T1000 (cell line): Measurements from ENCODE around the gene PRKD2.

Experiments
- DNase-seq: peaks from one replicate; lab custom pipeline; 2025; ENCODE audit warnings: mixed read lengths; lab: John Stamatoyannopoulos, UW

The PRKD2 gene

GRCh38 chr19:46661020-46661731, 55.7 kb downstream of the PRKD2 start, which contains the start of gene DACT3:
Gene DACT3 (minus strand): TSS chr19:46661182. CDS start chr19:46661064, 118 bp downstream.
- peak; percentile 99 for DNase-seq

- DNase-seq, result no peak
Observed at GRCh38 chr19:46660551-46661019, 56.3 kb downstream of the PRKD2 start.

GRCh38 chr19:46660008-46660517, 56.9 kb downstream of the PRKD2 start:
- DNase-seq, result no peak

GRCh38 chr19:46659151-46660007, 57.5 kb downstream of the PRKD2 start:
- DNase-seq, result no peak

- DNase-seq, result no peak
Observed at GRCh38 chr19:46656541-46656940, 60.4 kb downstream of the PRKD2 start.

GRCh38 chr19:46654621-46655152, 62.2 kb downstream of the PRKD2 start:
- no peak for DNase-seq

GRCh38 chr19:46650445-46650844, 66.5 kb downstream of the PRKD2 start:
- no peak for DNase-seq

- no peak for DNase-seq
Observed at GRCh38 chr19:46648961-46649960, 67.7 kb downstream of the PRKD2 start.

- no peak for DNase-seq
Observed at GRCh38 chr19:46648060-46648960, 68.6 kb downstream of the PRKD2 start.

- DNase-seq, result no peak
Observed at GRCh38 chr19:46646402-46646801, 70.5 kb downstream of the PRKD2 start.

GRCh38 chr19:46644720-46645119, 72.2 kb downstream of the PRKD2 start:
- DNase-seq, result no peak

- no peak for DNase-seq
Observed at GRCh38 chr19:46640656-46641055, 76.3 kb downstream of the PRKD2 start.

- no peak for DNase-seq
Observed at GRCh38 chr19:46639358-46640182, 77.3 kb downstream of the PRKD2 start.

GRCh38 chr19:46637224-46637623, 79.7 kb downstream of the PRKD2 start:
- no peak for DNase-seq

GRCh38 chr19:46635920-46636761, 80.8 kb downstream of the PRKD2 start, which contains the start of gene GNG8:
Gene GNG8 (minus strand): TSS chr19:46636202. CDS start chr19:46634682, 1,520 bp downstream.
- no peak for DNase-seq

- DNase-seq, result no peak
Observed at GRCh38 chr19:46634656-46635218, 82.2 kb downstream of the PRKD2 start.

GRCh38 chr19:46634045-46634655, 82.8 kb downstream of the PRKD2 start:
- peak; percentile 84 for DNase-seq
